ENCODE measurements around the gene SRRD. TPM values are rescaled to one million over a fixed set of nuclear protein-coding genes. Genes with fewer than 3 reads are reported as not detected.

The SRRD gene
- total RNA-seq, 4 donors from 2014 or later: 12.7 to 20.5 (median 15.2) TPM

GRCh38 chr22:26516503-26516902, 32.8 kb downstream of the SRRD start:
- TF ChIP-seq POLR2AphosphoS5 (IDR thresholded peaks at IDR 0.05): no peak
- no peak for TF ChIP-seq EP300 (IDR thresholded peaks at IDR 0.05)
- TF ChIP-seq POLR2A (IDR thresholded peaks at IDR 0.05; ENCODE audit: low read depth): no peak
- TF ChIP-seq CTCF (IDR thresholded peaks at IDR 0.05): no peak
- Histone ChIP-seq H3K4me1 (peaks cover 9 to 20% (median 16%) of the 10 kb centered on the region in 4 donors), H3K27me3 (no peaks in the 10 kb centered on the region), H3K4me3 (no peak overlapping the region), H3K27ac (replicated peaks in 1 of 4) (no peak overlapping the region), H3K36me3 (no peaks in the 10 kb centered on the region), H3K9me3 (no peaks in the 10 kb centered on the region)
- intact Hi-C loops (cut with DNase I): no loop called here
- WGBS: 87% methylated on average over 1 of the region's 1 CpG
- DNase-seq (ENCODE audit: extremely low spot score): no peak

GRCh38 chr22:26517429-26517828, 33.8 kb downstream of the SRRD start:
- DNase-seq (ENCODE audit: extremely low spot score): no peak
- Histone ChIP-seq H3K9me3 (no peaks in the 10 kb centered on the region), H3K4me1 (peaks cover 6 to 16% (median 13%) of the 10 kb centered on the region in 4 donors), H3K27ac (replicated peaks in 1 of 4) (no peak overlapping the region), H3K36me3 (peaks cover 0 to 4% (median 0%) of the 10 kb centered on the region in 4 donors), H3K27me3 (no peaks in the 10 kb centered on the region), H3K4me3 (no peak overlapping the region)
- TF ChIP-seq EP300 (IDR thresholded peaks at IDR 0.05) (no peak), POLR2A (IDR thresholded peaks at IDR 0.05; ENCODE audit: low read depth) (no peak), POLR2AphosphoS5 (IDR thresholded peaks at IDR 0.05) (no peak), CTCF (IDR thresholded peaks at IDR 0.05) (no peak)
- intact Hi-C loops (cut with DNase I): no loop called here
- 95% methylated on average over 5 of the region's 5 CpGs for WGBS

DNA sequence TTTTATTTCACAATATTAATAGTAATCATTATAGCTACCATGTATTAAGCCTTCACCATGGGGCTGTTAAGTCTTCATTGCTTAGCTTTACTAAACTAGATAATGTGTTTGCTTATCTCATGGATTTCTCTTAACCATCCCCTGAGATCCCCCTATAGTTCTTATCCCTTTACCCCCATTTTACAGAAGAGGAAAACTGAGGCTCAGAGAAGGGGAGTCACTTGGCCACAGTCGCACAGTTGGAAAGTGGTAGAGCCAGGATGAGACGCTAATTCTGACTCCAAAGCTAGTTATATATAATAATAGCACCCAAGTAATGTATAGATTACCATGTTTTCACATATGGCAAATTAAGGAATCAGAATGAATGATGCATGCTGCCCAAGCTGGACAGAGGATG, 38.3 kb downstream of the SRRD start:
- Histone ChIP-seq H3K27me3 (no peaks in the 10 kb centered on the region), H3K9me3 (no peaks in the 10 kb centered on the region), H3K4me1 (peaks cover 0 to 6% (median 0%) of the 10 kb centered on the region in 4 donors), H3K4me3 (no peak overlapping the region), H3K27ac (replicated peaks in 1 of 4) (no peak overlapping the region), H3K36me3 (peaks cover 0 to 38% (median 7%) of the 10 kb centered on the region in 4 donors)
- WGBS: 97% methylated on average over 2 of the region's 2 CpGs
- intact Hi-C loops (cut with DNase I): no loop called here
- no peak for TF ChIP-seq POLR2A (IDR thresholded peaks at IDR 0.05; ENCODE audit: low read depth)
- no peak for DNase-seq (ENCODE audit: extremely low spot score)

GRCh38 chr22:26522592-26522991, 38.9 kb downstream of the SRRD start:
- DNase-seq (ENCODE audit: extremely low spot score): no peak
- intact Hi-C loops (cut with DNase I): no loop called here
- no peak for TF ChIP-seq POLR2AphosphoS5 (IDR thresholded peaks at IDR 0.05)
- no peak for TF ChIP-seq EP300 (IDR thresholded peaks at IDR 0.05)
- TF ChIP-seq CTCF (IDR thresholded peaks at IDR 0.05): no peak
- no peak overlapping the region for H3K4me3 ChIP-seq
- H3K27ac ChIP-seq (replicated peaks in 1 of 4): no peak overlapping the region
- H3K9me3 ChIP-seq: no peaks in the 10 kb centered on the region
- WGBS: 88% methylated on average over 4 of the region's 4 CpGs
- no peaks in the 10 kb centered on the region for H3K27me3 ChIP-seq
- peaks cover 0 to 42% (median 10%) of the 10 kb centered on the region in 4 donors for H3K36me3 ChIP-seq
- H3K4me1 ChIP-seq: peaks cover 0 to 6% (median 0%) of the 10 kb centered on the region in 4 donors

DNA sequence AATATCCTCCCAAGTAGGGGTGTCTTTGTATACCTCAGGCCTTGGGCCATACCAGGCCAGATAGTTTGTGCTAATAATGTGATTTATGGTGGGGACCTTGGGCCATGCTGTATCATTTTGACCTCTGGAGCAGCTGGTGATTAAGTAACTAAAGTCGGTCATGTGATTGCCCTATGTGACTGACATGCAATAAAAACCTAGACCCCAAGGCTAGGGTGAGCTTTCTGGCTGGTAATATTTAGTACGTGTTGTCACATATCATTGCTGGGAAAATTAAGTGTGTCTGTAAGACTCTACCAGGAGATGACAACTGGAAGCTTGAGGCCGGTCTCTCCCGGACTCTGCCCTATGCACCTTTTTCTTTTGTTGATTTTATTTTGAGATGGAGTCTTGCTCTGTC, 41.2 kb downstream of the SRRD start:
- 93% methylated on average over 4 of the region's 4 CpGs for WGBS
- H3K27me3 ChIP-seq: no peaks in the 10 kb centered on the region
- DNase-seq (ENCODE audit: extremely low spot score): no peak
- H3K36me3 ChIP-seq: peaks cover 0 to 60% (median 17%) of the 10 kb centered on the region in 4 donors
- H3K27ac ChIP-seq (replicated peaks in 1 of 4): no peak overlapping the region
- no peak for TF ChIP-seq CTCF (IDR thresholded peaks at IDR 0.05)
- no peak for TF ChIP-seq POLR2A (IDR thresholded peaks at IDR 0.05; ENCODE audit: low read depth)
- TF ChIP-seq POLR2AphosphoS5 (IDR thresholded peaks at IDR 0.05): no peak
- no peak for TF ChIP-seq EP300 (IDR thresholded peaks at IDR 0.05)
- H3K4me1 ChIP-seq: peaks cover 0 to 6% (median 0%) of the 10 kb centered on the region in 4 donors
- H3K4me3 ChIP-seq: no peak overlapping the region
- no peaks in the 10 kb centered on the region for H3K9me3 ChIP-seq
- intact Hi-C loops (cut with DNase I): no loop called here
